Right ventricle myocardium inferior (tissue), 1 donor: Measurements from ENCODE around the gene NAV2. TPM values are rescaled to one million over a fixed set of nuclear protein-coding genes. Genes with fewer than 3 reads are reported as not detected.
"Not testable (repeated sequence)": the region's sequence is repeated elsewhere in the genome, so short reads cannot be mapped to it uniquely, and the experiment has no call there.

ENCODE experiments used
- ATAC-seq: fragments of 200-7000 bp; cut with Tn5 transposase; one replicate; pipeline ENCODE4 v1.9.1; 2020; ENCODE audit warnings: mild to moderate bottlenecking, moderate library complexity
- DNase-seq: peaks from one replicate; pipeline ENCODE4 v3.0.0; 2021; ENCODE audit errors: missing footprints
- intact Hi-C: fragments of 100-400 bp; cut with DNase I; formaldehyde crosslinking; loops from one replicate; pipeline ENCODE4 v1.11.0; 2022
- total RNA-seq: library from RNA; stranded (reverse); fragmentation: NEBNext Ultra II Directional; extraction: Animal tissue kit (Norgen Biotek cat#: 25700); gene quantifications from one replicate; pipeline ENCODE4 v1.2.1, GENCODE V29; 2021
- donor health status: DM: no; HTN: yes; CAD: no; lungs with severe emphysema.

The NAV2 gene
- total RNA-seq, 1 donor from 2014 or later, result 14.0 TPM

GRCh38 chr11:19959210-19959609 is 246.6 kb downstream of the NAV2 start:
- intact Hi-C loops, result loop anchor here (5.0 kb wide), 1 partner anchor 43 kb away; no protein-coding TSS in a partner anchor
- ATAC-seq, result no peak
- DNase-seq, result no peak

GRCh38 chr11:19959648-19960059 is 247.0 kb downstream of the NAV2 start:
- intact Hi-C loops, result loop anchor here (5.0 kb wide), 1 partner anchor 43 kb away; no protein-coding TSS in a partner anchor
- no peak for DNase-seq
- no peak for ATAC-seq

- ATAC-seq, intact Hi-C loops, DNase-seq: not testable (repeated sequence)
Measured at GRCh38 chr11:19960410-19960809, 247.8 kb downstream of the NAV2 start.

- ATAC-seq (no peak), DNase-seq (no peak)
- intact Hi-C loops, result no loop called here
Measured at GRCh38 chr11:19961225-19961624, 248.6 kb downstream of the NAV2 start.

- ATAC-seq (no peak), DNase-seq (no peak)
- intact Hi-C loops, result no loop called here
Measured at GRCh38 chr11:19962053-19962800, 249.6 kb downstream of the NAV2 start.

- DNase-seq, result no peak
- intact Hi-C loops, result no loop called here
Measured at GRCh38 chr11:19962801-19963175, 250.2 kb downstream of the NAV2 start.

GRCh38 chr11:19963697-19964387 is 251.2 kb downstream of the NAV2 start:
- peak; percentile 25 for ATAC-seq
- intact Hi-C loops, result no loop called here

More at GRCh38 chr11:19962801-19963175, 250.2 kb downstream of the NAV2 start:
- ATAC-seq, result no peak

GRCh38 chr11:19966441-19966840 is 253.8 kb downstream of the NAV2 start:
- ATAC-seq, result no peak
- intact Hi-C loops, result no loop called here
- no peak for DNase-seq

More at GRCh38 chr11:19963697-19964387, 251.2 kb downstream of the NAV2 start:
- no peak for DNase-seq

- no peak for DNase-seq
- intact Hi-C loops, result no loop called here
- ATAC-seq, result no peak
Measured at GRCh38 chr11:19966927-19967326, 254.3 kb downstream of the NAV2 start.

GRCh38 chr11:19967787-19968186 is 255.2 kb downstream of the NAV2 start:
- ATAC-seq (no peak), DNase-seq (no peak)
- intact Hi-C loops, result no loop called here

- no peak for DNase-seq
- no peak for ATAC-seq
- intact Hi-C loops, result no loop called here
Measured at GRCh38 chr11:19968860-19969259, 256.2 kb downstream of the NAV2 start.

- DNase-seq, result no peak
- intact Hi-C loops, result no loop called here
- no peak for ATAC-seq
Measured at GRCh38 chr11:19970944-19971343, 258.3 kb downstream of the NAV2 start.

GRCh38 chr11:19972091-19972490 is 259.5 kb downstream of the NAV2 start:
- no peak for DNase-seq
- peak; percentile 76 for ATAC-seq
- intact Hi-C loops, result no loop called here

- no peak for DNase-seq
- no peak for ATAC-seq
- intact Hi-C loops, result no loop called here
Measured at GRCh38 chr11:19972651-19973050, 260.0 kb downstream of the NAV2 start.

GRCh38 chr11:19973136-19973635 is 260.5 kb downstream of the NAV2 start:
- no peak for ATAC-seq
- intact Hi-C loops, result no loop called here
- no peak for DNase-seq

- intact Hi-C loops, result no loop called here
- ATAC-seq, result no peak
- DNase-seq, result no peak
Measured at GRCh38 chr11:19974886-19975285, 262.2 kb downstream of the NAV2 start.

- intact Hi-C loops, result no loop called here
- DNase-seq (no peak), ATAC-seq (no peak)
Measured at GRCh38 chr11:19975414-19975990, 262.9 kb downstream of the NAV2 start.

- intact Hi-C loops, result no loop called here
- no peak for ATAC-seq
- DNase-seq, result no peak
Measured at GRCh38 chr11:19976281-19976941, 263.8 kb downstream of the NAV2 start.

- DNase-seq, result no peak
- no peak for ATAC-seq
- intact Hi-C loops, result no loop called here
Measured at GRCh38 chr11:19977941-19978340, 265.3 kb downstream of the NAV2 start.
